Keratinocyte (primary cell): ENCODE results near the gene FRRS1L. TPM values are rescaled to one million over a fixed set of nuclear protein-coding genes. Genes with fewer than 3 reads are reported as not detected.

ENCODE experiments used
- DNase-seq: peaks from one replicate; pipeline ENCODE4 v3.0.0-alpha.2; 2011; ENCODE audit warnings: low read depth, missing footprints, low spot score
- FAIRE-seq: peaks from 2 replicates; lab custom pipeline; 2011; peaks lifted over from hg19 to GRCh38; lab: Jason Lieb, UNC
- H2AFZ ChIP-seq: 2 replicates; pipeline ENCODE4 v1.6.0; 2012; ENCODE audit warnings: low read length, control low read depth, inconsistent platforms; ENCODE audit not compliant: control insufficient read depth
- H3K27ac ChIP-seq: 2 replicates; pipeline ENCODE4 v1.5.1; 2011; ENCODE audit warnings: low read length; ENCODE audit not compliant: control insufficient read depth, insufficient read depth
- H3K27me3 ChIP-seq: 3 replicates; pipeline ENCODE4 v1.6.0; 2011; ENCODE audit warnings: low read length; ENCODE audit not compliant: control insufficient read depth, insufficient read depth; ENCODE audit errors: extremely low read depth
- H3K36me3 ChIP-seq, 2 experiments: 2 replicates in 1 of 2; 3 replicates in 1 of 2; pipeline ENCODE4 v1.5.1; 2011; ENCODE audit warnings: low read length in 2 of 2, mild to moderate bottlenecking in 1 of 2; ENCODE audit not compliant: control insufficient read depth in 2 of 2, insufficient read depth in 2 of 2; ENCODE audit errors: extremely low read depth in 1 of 2
- H3K4me1 ChIP-seq: 3 replicates; pipeline ENCODE4 v1.5.1; 2011; ENCODE audit warnings: low read length; ENCODE audit not compliant: control insufficient read depth, insufficient read depth; ENCODE audit errors: extremely low read depth
- H3K4me2 ChIP-seq: 3 replicates; pipeline ENCODE4 v1.6.0; 2011; ENCODE audit warnings: low read depth, low read length; ENCODE audit not compliant: control insufficient read depth, insufficient read depth; ENCODE audit errors: extremely low read depth
- H3K4me3 ChIP-seq, 3 experiments: fragments of 200-600 bp in 1 of 3; sonication (generic) in 1 of 3; 2 replicates in 2 of 3; 3 replicates in 1 of 3; pipeline ENCODE4 v1.5.1; 2011 to 2016; ENCODE audit warnings: low read length in 3 of 3, mild to moderate bottlenecking in 3 of 3, control low read depth in 2 of 3, inconsistent platforms in 1 of 3, low read depth in 1 of 3, mixed read lengths in 1 of 3, mixed run types in 1 of 3, moderate library complexity in 1 of 3; ENCODE audit not compliant: control insufficient read depth in 2 of 3, insufficient read depth in 2 of 3; ENCODE audit errors: extremely low read depth in 1 of 3
- H3K79me2 ChIP-seq: 2 replicates; pipeline ENCODE4 v1.6.0; 2012; ENCODE audit warnings: low read length; ENCODE audit not compliant: control insufficient read depth, insufficient read depth
- H3K9ac ChIP-seq: 3 replicates; pipeline ENCODE4 v1.6.0; 2011; ENCODE audit warnings: low read length; ENCODE audit not compliant: control insufficient read depth, insufficient read depth; ENCODE audit errors: extremely low read depth
- H3K9me1 ChIP-seq: 3 replicates; pipeline ENCODE4 v1.6.0; 2011; ENCODE audit warnings: low read length; ENCODE audit not compliant: control insufficient read depth, insufficient read depth; ENCODE audit errors: extremely low read depth
- H3K9me3 ChIP-seq: 2 replicates; pipeline ENCODE4 v1.5.1; 2012; ENCODE audit warnings: low read depth, low read length; ENCODE audit not compliant: control insufficient read depth
- H4K20me1 ChIP-seq: 3 replicates; pipeline ENCODE4 v1.6.0; 2011; ENCODE audit warnings: low read length; ENCODE audit not compliant: control insufficient read depth, insufficient read depth; ENCODE audit errors: extremely low read depth
- EZH2 ChIP-seq: IDR thresholded peaks from one replicate; pipeline ENCODE4 v1.6.1; 2012; ENCODE audit warnings: inconsistent platforms, mild to moderate bottlenecking, low read length, moderate library complexity
- dilution Hi-C: fragments of 300-500 bp; cut with MboI; formaldehyde crosslinking; loops from one replicate; pipeline ENCODE4 v1.7.0; 2020; ENCODE audit warnings: low sequenced_read_pairs; ENCODE audit not compliant: extremely low pct_ligation_motif_present
- polyA plus RNA-seq, 5 experiments: library from polyadenylated mRNA; depleted of rRNA in 3 of 5; stranded (reverse) in 3 of 5; stranded (forward) in 1 of 5; unstranded in 1 of 5; fragments of >200 nt; gene quantifications; 1 replicate in 1 of 5; 2 replicates in 3 of 5; 3 replicates in 1 of 5; pipeline versions ENCODE4 v1.2.1 to v1.2.3, GENCODE V29; 2011 to 2012; ENCODE audit warnings: missing spikeins in 2 of 5, low read depth in 1 of 5, low replicate concordance in 1 of 5
- TF ChIP-seq, protein P1 (sequence below), 3 experiments: IDR thresholded peaks in 1 of 3; conservative IDR thresholded peaks in 1 of 3; optimal IDR thresholded peaks in 1 of 3; 2 replicates in 2 of 3; 3 replicates in 1 of 3; pipeline versions ENCODE3 to v1.5.1; 2011; ENCODE audit warnings: low read length in 3 of 3, mild to moderate bottlenecking in 3 of 3, moderate library complexity in 2 of 3, control low read depth in 1 of 3, inconsistent platforms in 1 of 3; ENCODE audit not compliant: insufficient read depth in 2 of 3; ENCODE audit errors: extremely low read depth in 1 of 3

The FRRS1L gene
- polyA plus RNA-seq, 1 donor (not counting 4 experiments of a cell fraction or from before 2014, with no cell fraction given) = not detected

DNA sequence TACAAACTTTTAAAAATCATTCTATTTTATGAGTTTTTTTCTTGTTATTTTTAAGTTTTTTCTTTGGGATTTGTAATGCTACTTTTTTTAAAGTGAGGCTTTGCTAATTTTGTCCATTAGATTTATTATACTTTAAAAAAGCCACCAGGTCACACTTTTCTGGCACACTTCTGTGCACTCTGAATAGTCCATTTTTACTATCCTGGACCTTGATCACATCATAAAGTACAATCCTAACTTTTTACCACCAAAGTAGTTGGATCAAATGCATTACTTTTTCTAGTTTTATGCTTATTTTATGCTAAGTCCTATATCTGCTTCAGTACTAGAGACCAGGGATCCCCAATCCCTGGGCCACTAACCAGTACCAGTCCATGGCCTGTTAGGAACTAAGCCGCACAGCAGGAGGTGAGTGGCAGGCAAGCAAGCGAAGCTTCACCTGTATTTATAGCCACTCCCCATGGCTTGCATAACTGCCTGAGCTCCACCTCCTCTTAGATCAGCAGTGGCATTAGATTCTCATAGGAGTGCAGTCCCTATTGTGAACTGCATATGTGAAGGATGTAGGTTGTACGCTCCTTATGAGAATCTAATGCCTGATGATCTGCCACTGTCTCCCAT is 16.0 kb downstream of the FRRS1L start:
- no peaks in the 10 kb centered on the region for H3K36me3 ChIP-seq
- no peaks in the 10 kb centered on the region for H3K9me1 ChIP-seq
- H3K4me3 ChIP-seq = no peak overlapping the region
- no peak for DNase-seq
- no peak overlapping the region for H3K4me2 ChIP-seq
- no peaks in the 10 kb centered on the region for H3K79me2 ChIP-seq
- TF ChIP-seq EZH2 = no peak
- TF ChIP-seq, protein P1, sequence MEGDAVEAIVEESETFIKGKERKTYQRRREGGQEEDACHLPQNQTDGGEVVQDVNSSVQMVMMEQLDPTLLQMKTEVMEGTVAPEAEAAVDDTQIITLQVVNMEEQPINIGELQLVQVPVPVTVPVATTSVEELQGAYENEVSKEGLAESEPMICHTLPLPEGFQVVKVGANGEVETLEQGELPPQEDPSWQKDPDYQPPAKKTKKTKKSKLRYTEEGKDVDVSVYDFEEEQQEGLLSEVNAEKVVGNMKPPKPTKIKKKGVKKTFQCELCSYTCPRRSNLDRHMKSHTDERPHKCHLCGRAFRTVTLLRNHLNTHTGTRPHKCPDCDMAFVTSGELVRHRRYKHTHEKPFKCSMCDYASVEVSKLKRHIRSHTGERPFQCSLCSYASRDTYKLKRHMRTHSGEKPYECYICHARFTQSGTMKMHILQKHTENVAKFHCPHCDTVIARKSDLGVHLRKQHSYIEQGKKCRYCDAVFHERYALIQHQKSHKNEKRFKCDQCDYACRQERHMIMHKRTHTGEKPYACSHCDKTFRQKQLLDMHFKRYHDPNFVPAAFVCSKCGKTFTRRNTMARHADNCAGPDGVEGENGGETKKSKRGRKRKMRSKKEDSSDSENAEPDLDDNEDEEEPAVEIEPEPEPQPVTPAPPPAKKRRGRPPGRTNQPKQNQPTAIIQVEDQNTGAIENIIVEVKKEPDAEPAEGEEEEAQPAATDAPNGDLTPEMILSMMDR (optimal IDR thresholded peaks at IDR 0.05 in 1 of 3, IDR thresholded peaks at IDR 0.05 in 1 of 3, conservative IDR thresholded peaks at IDR 0.05 in 1 of 3; ENCODE audit: extremely low read depth in 1 of 3, insufficient read depth in 2 of 3, low read length in 3 of 3) = no peak
- no peak overlapping the region for H2AFZ ChIP-seq
- H3K27me3 ChIP-seq = no peaks in the 10 kb centered on the region
- H4K20me1 ChIP-seq = no peaks in the 10 kb centered on the region
- no peaks in the 10 kb centered on the region for H3K4me1 ChIP-seq
- dilution Hi-C loops = no loop called here
- no peak for FAIRE-seq
- no peak overlapping the region for H3K27ac ChIP-seq
- H3K9me3 ChIP-seq = no peaks in the 10 kb centered on the region
- H3K9ac ChIP-seq = no peak overlapping the region

DNA sequence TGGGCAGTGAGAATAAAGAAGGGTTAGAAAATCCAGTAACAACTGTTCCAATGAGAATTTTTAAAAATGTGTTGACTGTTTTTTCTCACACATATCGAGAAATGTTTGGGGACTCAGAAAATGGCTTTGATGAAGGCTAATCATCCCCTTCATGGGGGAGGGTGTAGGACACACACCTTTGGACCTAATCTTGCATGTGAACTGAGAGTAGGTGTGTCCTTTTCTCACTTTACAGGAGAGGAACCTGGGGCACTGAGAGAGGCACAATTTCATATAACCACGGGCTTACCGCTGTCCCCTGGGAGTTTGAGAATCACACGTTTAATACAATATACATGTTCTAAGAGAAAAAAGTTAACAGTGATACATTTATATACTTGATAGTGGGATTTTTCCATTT is 17.3 kb downstream of the FRRS1L start:
- DNase-seq (no peak), FAIRE-seq (no peak)
- Histone ChIP-seq H3K9me1 (no peaks in the 10 kb centered on the region), H3K27ac (no peak overlapping the region), H4K20me1 (no peaks in the 10 kb centered on the region), H3K9ac (no peak overlapping the region), H3K79me2 (no peaks in the 10 kb centered on the region), H3K4me3 (no peak overlapping the region), H3K9me3 (no peaks in the 10 kb centered on the region), H3K36me3 (no peaks in the 10 kb centered on the region), H2AFZ (no peak overlapping the region), H3K4me1 (no peaks in the 10 kb centered on the region), H3K4me2 (no peak overlapping the region), H3K27me3 (no peaks in the 10 kb centered on the region)
- dilution Hi-C loops = no loop called here
- TF ChIP-seq, protein P1 (optimal IDR thresholded peaks at IDR 0.05 in 1 of 3, IDR thresholded peaks at IDR 0.05 in 1 of 3, conservative IDR thresholded peaks at IDR 0.05 in 1 of 3; ENCODE audit: extremely low read depth in 1 of 3, insufficient read depth in 2 of 3, low read length in 3 of 3) = no peak
- TF ChIP-seq EZH2 = no peak
